NB4 (cell line): ENCODE measurements around the gene UMAD1.
A peak's percentile ranks its signal among the peaks of the same experiment; 100 is the strongest.

Source experiments
- DNase-seq: peaks from one replicate; pipeline ENCODE4 v3.0.0; 2010; ENCODE audit warnings: low read depth
- H3K4me3 ChIP-seq: one replicate; pipeline ENCODE4 v1.5.1; 2011; ENCODE audit warnings: mild to moderate bottlenecking, low read depth, low read length, moderate library complexity
- CTCF ChIP-seq: IDR thresholded peaks from one replicate; pipeline ENCODE4 v1.5.1; 2012; ENCODE audit warnings: low read depth, low read length
- MAX ChIP-seq: IDR thresholded peaks from 2 replicates; pipeline ENCODE4 v1.6.1; 2011; ENCODE audit warnings: low read depth, low read length
- MYC ChIP-seq: IDR thresholded peaks from 2 replicates; pipeline ENCODE4 v1.6.1; 2011; ENCODE audit warnings: low read depth, low read length
- POLR2A ChIP-seq: IDR thresholded peaks from 2 replicates; pipeline ENCODE4 v1.6.1; 2011; ENCODE audit warnings: mild to moderate bottlenecking; ENCODE audit not compliant: insufficient read length; ENCODE audit errors: extremely low read depth

Gene UMAD1

GRCh38 chr7:7713730-7714129, 73.2 kb downstream of the UMAD1 start:
- H3K4me3 ChIP-seq: no peak overlapping the region
- DNase-seq: no peak
- TF ChIP-seq MAX (no peak), CTCF (no peak), POLR2A (no peak), MYC (no peak)

- no peak for DNase-seq
- TF ChIP-seq CTCF: no peak
- no peak for TF ChIP-seq MAX
- no peak within 1 kb of the TSS for H3K4me3 ChIP-seq
These were observed 77.9 kb downstream of the UMAD1 start, which contains the start of gene RPA3 for GRCh38 chr7:7718492-7718891. Gene RPA3 (minus strand): TSS chr7:7718607. CDS start chr7:7640418, 78,189 bp downstream.

- TF ChIP-seq MAX (peak; percentile 98), POLR2A (no peak), CTCF (no peak), MYC (peak; percentile 98)
- peak; percentile 70 for DNase-seq
- H3K4me3 ChIP-seq: no peak overlapping the region
These were observed 78.7 kb downstream of the UMAD1 start for GRCh38 chr7:7719236-7719635.

GRCh38 chr7:7720193-7720592, 79.6 kb downstream of the UMAD1 start:
- DNase-seq: no peak
- TF ChIP-seq POLR2A (no peak), MYC (no peak), MAX (no peak), CTCF (no peak)
- H3K4me3 ChIP-seq: no peak overlapping the region

- TF ChIP-seq POLR2A (no peak), CTCF (no peak)
- no peak for DNase-seq
- no peak overlapping the region for H3K4me3 ChIP-seq
These were observed 80.4 kb downstream of the UMAD1 start for GRCh38 chr7:7720750-7721621.

- no peak for DNase-seq
- TF ChIP-seq CTCF (no peak), POLR2A (no peak), MAX (no peak), MYC (no peak)
- no peak overlapping the region for H3K4me3 ChIP-seq
These were observed 91.2 kb downstream of the UMAD1 start for GRCh38 chr7:7731732-7732131.
